Stomach smooth muscle (tissue), 2 donors: ENCODE data around the gene RASSF10.

Source experiments
- H3K27ac ChIP-seq: one replicate; pipeline ENCODE4 v1.7.0; 2013; ENCODE audit warnings: mild to moderate bottlenecking, low read length, inconsistent platforms
- H3K27me3 ChIP-seq, 2 donors: one replicate each; pipeline ENCODE4 v1.7.0; 2013; ENCODE audit warnings: low read length in 2 of 2; ENCODE audit not compliant: insufficient read depth in 2 of 2, control insufficient read depth in 1 of 2
- H3K36me3 ChIP-seq, 2 donors: one replicate each; pipeline ENCODE4 v1.7.0; 2013; ENCODE audit warnings: low read length in 2 of 2; ENCODE audit not compliant: control insufficient read depth in 2 of 2, insufficient read depth in 2 of 2
- H3K4me1 ChIP-seq: one replicate; pipeline ENCODE4 v1.7.0; 2013; ENCODE audit warnings: low read length; ENCODE audit not compliant: control insufficient read depth, insufficient read depth
- H3K4me3 ChIP-seq, 2 donors: one replicate each; pipeline ENCODE4 v1.7.0; 2013; ENCODE audit warnings: low read length in 2 of 2
- H3K9ac ChIP-seq, 2 donors: one replicate each; pipeline ENCODE4 v1.7.0; 2013; ENCODE audit warnings: low read length in 2 of 2, mild to moderate bottlenecking in 1 of 2
- H3K9me3 ChIP-seq, 2 donors: one replicate each; pipeline ENCODE4 v1.7.0; 2013; ENCODE audit warnings: low read length in 2 of 2; ENCODE audit not compliant: control insufficient read depth in 2 of 2
- donor health status: healthy.
- donor health status: Pancreatic carcinoma.

The RASSF10 gene

GRCh38 chr11:13026722-13027121, 17.6 kb downstream of the RASSF10 start:
- Histone ChIP-seq H3K9me3 (no peaks in the 10 kb centered on the region), H3K4me1 (no peaks in the 10 kb centered on the region), H3K4me3 (no peak overlapping the region), H3K9ac (no peak overlapping the region), H3K27me3 (peaks cover 0 to 4% of the 10 kb centered on the region in 2 donors), H3K36me3 (no peaks in the 10 kb centered on the region), H3K27ac (no peak overlapping the region)

GRCh38 chr11:13028322-13028721, 19.2 kb downstream of the RASSF10 start:
- Histone ChIP-seq H3K36me3 (no peaks in the 10 kb centered on the region), H3K4me1 (no peaks in the 10 kb centered on the region), H3K9me3 (no peaks in the 10 kb centered on the region), H3K27me3 (peaks cover 0 to 4% of the 10 kb centered on the region in 2 donors), H3K9ac (no peak overlapping the region), H3K27ac (no peak overlapping the region), H3K4me3 (no peak overlapping the region)

DNA sequence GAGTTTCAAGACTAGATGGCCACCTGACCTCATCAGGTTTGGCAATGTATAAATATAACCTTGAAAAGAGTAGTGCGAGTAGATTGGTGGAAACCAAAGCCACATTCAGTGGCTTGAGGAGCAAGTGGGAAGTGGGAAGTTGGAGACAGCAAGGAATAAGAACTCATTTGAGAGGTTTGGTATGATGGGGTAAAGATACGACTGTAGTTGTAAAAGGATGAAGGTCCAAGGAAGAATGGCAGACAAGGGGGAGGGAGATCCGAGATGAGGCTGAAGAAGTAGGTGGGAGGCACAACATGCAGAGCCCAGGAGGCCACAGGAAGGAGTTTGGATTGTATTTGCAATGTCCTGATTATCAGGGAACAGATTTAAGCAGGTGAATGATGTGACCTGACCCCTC, 20.8 kb downstream of the RASSF10 start:
- Histone ChIP-seq H3K4me1 (no peaks in the 10 kb centered on the region), H3K4me3 (no peak overlapping the region)

GRCh38 chr11:13030857-13031256, 21.7 kb downstream of the RASSF10 start:
- Histone ChIP-seq H3K27ac (no peak overlapping the region), H3K4me1 (no peaks in the 10 kb centered on the region)

More for the DNA sequence above, 20.8 kb downstream of the RASSF10 start:
- Histone ChIP-seq H3K27me3 (peaks cover 0 to 7% of the 10 kb centered on the region in 2 donors), H3K9ac (no peak overlapping the region), H3K9me3 (no peaks in the 10 kb centered on the region), H3K27ac (no peak overlapping the region), H3K36me3 (no peaks in the 10 kb centered on the region)

DNA sequence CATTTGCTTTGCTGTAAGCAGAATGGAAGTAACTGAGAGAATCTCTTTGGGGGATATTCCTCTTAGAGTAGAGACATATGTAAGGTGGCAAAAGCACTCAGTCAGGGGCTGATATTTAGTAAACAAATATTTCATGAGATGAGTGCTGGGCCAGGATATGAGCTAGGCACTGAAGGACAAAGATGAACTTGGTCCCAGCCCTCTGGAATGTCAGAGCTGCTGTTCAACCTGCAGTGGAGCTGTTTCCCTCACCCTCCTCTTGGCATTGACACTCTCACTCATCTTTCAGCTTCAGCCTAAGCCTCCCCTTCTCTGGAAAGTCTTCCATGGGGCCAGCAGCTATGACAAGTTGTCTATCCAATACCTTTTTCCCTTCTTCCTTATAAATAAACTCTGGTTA, 22.2 kb downstream of the RASSF10 start:
- peaks cover 3 to 8% of the 10 kb centered on the region in 2 donors for H3K27me3 ChIP-seq
- H3K36me3 ChIP-seq = no peaks in the 10 kb centered on the region
- H3K4me1 ChIP-seq = no peaks in the 10 kb centered on the region
- H3K27ac ChIP-seq = no peak overlapping the region
- no peak overlapping the region for H3K4me3 ChIP-seq
- no peaks in the 10 kb centered on the region for H3K9me3 ChIP-seq
- no peak overlapping the region for H3K9ac ChIP-seq

More at GRCh38 chr11:13030857-13031256, 21.7 kb downstream of the RASSF10 start:
- H3K9ac ChIP-seq = no peak overlapping the region
- H3K9me3 ChIP-seq = no peaks in the 10 kb centered on the region
- H3K36me3 ChIP-seq = no peaks in the 10 kb centered on the region
- no peak overlapping the region for H3K4me3 ChIP-seq
- peaks cover 0 to 8% of the 10 kb centered on the region in 2 donors for H3K27me3 ChIP-seq

- Histone ChIP-seq H3K9me3 (no peaks in the 10 kb centered on the region), H3K9ac (no peak overlapping the region), H3K27me3 (peaks cover 4% of the 10 kb centered on the region in 2 donors), H3K4me1 (no peaks in the 10 kb centered on the region), H3K4me3 (no peak overlapping the region), H3K36me3 (no peaks in the 10 kb centered on the region), H3K27ac (no peak overlapping the region)
Observed at GRCh38 chr11:13033760-13034533, 24.8 kb downstream of the RASSF10 start.

GRCh38 chr11:13035711-13036110, 26.6 kb downstream of the RASSF10 start:
- Histone ChIP-seq H3K9ac (no peak overlapping the region), H3K4me3 (no peak overlapping the region), H3K9me3 (no peaks in the 10 kb centered on the region), H3K4me1 (no peaks in the 10 kb centered on the region), H3K27me3 (peaks cover 4% of the 10 kb centered on the region in 2 donors), H3K27ac (no peak overlapping the region), H3K36me3 (no peaks in the 10 kb centered on the region)

DNA sequence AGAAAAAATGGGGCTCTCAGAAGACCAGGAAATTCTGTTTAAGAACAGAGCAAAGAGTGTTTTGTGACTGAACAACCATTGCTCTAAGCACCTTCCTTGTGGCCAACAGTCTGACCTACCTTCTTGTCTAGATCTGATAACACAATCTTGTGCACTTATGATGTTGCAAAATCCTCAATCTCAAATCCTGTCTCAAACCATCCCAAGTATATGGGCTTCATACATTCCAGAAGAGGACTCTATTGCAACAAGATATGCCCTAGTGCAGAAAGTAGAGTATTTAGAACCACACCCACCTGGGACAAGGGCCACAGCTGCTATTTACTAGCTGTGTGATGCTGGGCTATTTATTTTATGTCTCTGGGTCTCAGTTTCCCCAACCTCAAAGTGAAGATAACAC, 27.1 kb downstream of the RASSF10 start:
- Histone ChIP-seq H3K9me3 (no peaks in the 10 kb centered on the region), H3K4me3 (no peak overlapping the region), H3K36me3 (no peaks in the 10 kb centered on the region), H3K4me1 (no peaks in the 10 kb centered on the region), H3K27me3 (peaks cover 4% of the 10 kb centered on the region in 2 donors), H3K9ac (no peak overlapping the region), H3K27ac (no peak overlapping the region)

DNA sequence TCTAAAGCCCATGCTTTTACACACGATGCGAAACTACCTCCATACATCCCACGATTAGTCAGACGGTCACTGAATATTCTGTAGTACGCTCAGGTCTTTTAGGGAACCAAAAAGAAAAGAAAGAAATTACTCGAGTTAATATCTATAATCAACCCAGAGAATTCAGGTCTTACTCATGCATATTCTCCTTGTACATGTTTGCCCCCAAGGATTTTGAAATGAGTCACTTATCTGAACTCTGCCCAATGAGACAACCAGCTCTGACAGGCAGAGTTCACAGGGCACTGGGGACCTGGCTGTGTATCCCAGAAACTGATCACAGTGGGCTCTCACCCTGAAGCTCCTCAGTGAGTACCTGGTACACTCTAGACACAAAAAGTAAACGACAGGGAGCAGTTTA, 29.2 kb downstream of the RASSF10 start:
- Histone ChIP-seq H3K9me3 (no peaks in the 10 kb centered on the region), H3K9ac (no peak overlapping the region)

GRCh38 chr11:13039126-13039525, 30.0 kb downstream of the RASSF10 start:
- Histone ChIP-seq H3K27me3 (peaks cover 4% of the 10 kb centered on the region in 2 donors), H3K9me3 (no peaks in the 10 kb centered on the region), H3K27ac (no peak overlapping the region), H3K4me3 (no peak overlapping the region), H3K9ac (no peak overlapping the region), H3K4me1 (no peaks in the 10 kb centered on the region), H3K36me3 (no peaks in the 10 kb centered on the region)

More for the DNA sequence above, 29.2 kb downstream of the RASSF10 start:
- no peak overlapping the region for H3K27ac ChIP-seq
- H3K36me3 ChIP-seq = no peaks in the 10 kb centered on the region
- H3K4me3 ChIP-seq = no peak overlapping the region
- peaks cover 4% of the 10 kb centered on the region in 2 donors for H3K27me3 ChIP-seq
- H3K4me1 ChIP-seq = no peaks in the 10 kb centered on the region

DNA sequence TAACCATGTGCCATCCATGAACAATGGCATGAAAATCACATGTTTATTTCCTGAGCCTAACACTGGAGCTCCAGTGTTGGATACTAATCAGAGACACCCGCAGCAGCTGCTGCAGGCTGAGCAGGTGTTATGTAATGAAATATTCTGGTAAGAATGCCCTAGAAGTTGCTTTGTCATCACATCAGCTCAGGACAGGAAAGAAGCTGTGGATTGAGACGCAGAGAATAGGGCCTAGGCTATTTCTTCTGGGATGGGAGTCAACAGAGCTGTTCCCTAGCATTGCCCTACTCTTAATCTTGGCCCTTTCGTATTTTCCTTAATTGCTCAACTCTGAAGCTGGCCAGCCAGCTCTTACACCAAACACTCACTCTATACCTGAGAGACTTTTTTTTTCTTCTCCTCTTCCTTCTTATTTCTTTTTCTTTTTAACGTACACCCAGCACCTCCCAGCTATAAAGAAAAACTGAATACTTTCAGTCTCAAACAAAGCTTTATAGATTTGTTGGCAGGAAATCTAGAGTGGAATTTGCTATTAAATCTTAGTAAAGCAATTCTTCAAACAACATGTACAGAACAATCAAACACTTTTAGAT, 31.9 kb downstream of the RASSF10 start:
- no peaks in the 10 kb centered on the region for H3K4me1 ChIP-seq
- no peaks in the 10 kb centered on the region for H3K36me3 ChIP-seq
- H3K9ac ChIP-seq = no peak overlapping the region
- H3K27me3 ChIP-seq = peaks cover 0 to 4% of the 10 kb centered on the region in 2 donors
- no peak overlapping the region for H3K4me3 ChIP-seq
- no peaks in the 10 kb centered on the region for H3K9me3 ChIP-seq
- no peak overlapping the region for H3K27ac ChIP-seq
